Central memory CD4-positive, alpha-beta T cell (primary cell): ENCODE measurements around the gene NARF.
"Not testable (repeated sequence)": the region's sequence is repeated elsewhere in the genome, so short reads cannot be mapped to it uniquely, and the experiment has no call there.

Experiments
- DNase-seq: peaks from one replicate; pipeline ENCODE4 v3.0.0; 2022

NARF gene

GRCh38 chr17:82447876-82448275 is 10.7 kb upstream of the NARF start:
- no peak for DNase-seq

- peak; percentile 79 for DNase-seq
These were observed 9.2 kb upstream of the NARF start for GRCh38 chr17:82449131-82449882.

- peak; percentile 28 for DNase-seq
These were observed 8.6 kb upstream of the NARF start for GRCh38 chr17:82449883-82450356.

- peak; percentile 91 for DNase-seq
These were observed 8.0 kb upstream of the NARF start, which contains the start of gene CYBC1 for GRCh38 chr17:82450357-82451106. Gene CYBC1 (minus strand): TSS chr17:82450752. CDS start chr17:82449254, 1,498 bp downstream.

GRCh38 chr17:82452162-82452561 is 6.4 kb upstream of the NARF start:
- no peak for DNase-seq

- not testable (repeated sequence) for DNase-seq
These were observed 5.4 kb upstream of the NARF start for GRCh38 chr17:82453151-82453550.

- DNase-seq = not testable (repeated sequence)
These were observed 4.8 kb upstream of the NARF start for GRCh38 chr17:82453706-82454105.

GRCh38 chr17:82457073-82457928 is 1.2 kb upstream of the NARF start:
- DNase-seq = no peak

- DNase-seq = no peak
These were observed 687 bp upstream of the NARF start for GRCh38 chr17:82457929-82458178.

GRCh38 chr17:82458885-82459424 is 414 bp downstream of the NARF start:
- peak; percentile 27 for DNase-seq

- DNase-seq = not testable (repeated sequence)
These were observed 1.4 kb downstream of the NARF start for GRCh38 chr17:82459936-82460335.

- DNase-seq = no peak
These were observed 3.4 kb downstream of the NARF start for GRCh38 chr17:82461827-82462524.

GRCh38 chr17:82463391-82463790 is 4.8 kb downstream of the NARF start:
- DNase-seq = no peak

GRCh38 chr17:82463925-82464566 is 5.5 kb downstream of the NARF start:
- no peak for DNase-seq

- no peak for DNase-seq
These were observed 6.0 kb downstream of the NARF start for GRCh38 chr17:82464567-82464929.

GRCh38 chr17:82465023-82465603 is 6.6 kb downstream of the NARF start:
- DNase-seq = no peak

- DNase-seq = no peak
These were observed 10.2 kb downstream of the NARF start for GRCh38 chr17:82468692-82469091.

- no peak for DNase-seq
These were observed 11.5 kb downstream of the NARF start for GRCh38 chr17:82470065-82470464.

- DNase-seq = no peak
These were observed 15.9 kb downstream of the NARF start for GRCh38 chr17:82474223-82475010.

- DNase-seq = no peak
These were observed 16.9 kb downstream of the NARF start for GRCh38 chr17:82475458-82475857.

GRCh38 chr17:82477934-82478333 is 19.4 kb downstream of the NARF start:
- DNase-seq = no peak
